Adrenal gland (tissue), 12 donors: ENCODE data around the gene EYS. TPM values are rescaled to one million over a fixed set of nuclear protein-coding genes. Genes with fewer than 3 reads are reported as not detected.

Source experiments
- DNase-seq, 7 donors: peaks; one replicate each; pipeline ENCODE4 v3.0.0-alpha.2; 2019 to 2020
- H3K27ac ChIP-seq, 5 donors: fragments of 200-600 bp; sonication (generic) in 4 of 5; 1 replicate in 3 of 5; 2 replicates in 2 of 5; pipeline versions ENCODE4 v1.5.1 to v1.8.0; 2016 to 2020; ENCODE audit warnings: mild to moderate bottlenecking in 1 of 5
- H3K27me3 ChIP-seq: fragments of 200-600 bp; 2 replicates; pipeline ENCODE4 v1.8.0; 2021
- H3K36me3 ChIP-seq, 2 donors: fragments of 200-600 bp; replicated peaks in 1 of 2; 1 replicate in 1 of 2; 2 replicates in 1 of 2; pipeline versions ENCODE4 v1.5.1 to v1.8.0; 2018 to 2022
- H3K4me1 ChIP-seq, 2 donors: fragments of 200-600 bp; replicated peaks in 1 of 2; 1 replicate in 1 of 2; 2 replicates in 1 of 2; pipeline versions ENCODE4 v1.5.1 to v1.8.0; 2018 to 2021
- H3K4me3 ChIP-seq, 4 donors: fragments of 200-600 bp; sonication (generic) in 3 of 4; one replicate each; pipeline ENCODE4 v1.5.1; 2016 to 2018
- H3K9me3 ChIP-seq, 3 donors: fragments of 200-600 bp; sonication (generic) in 1 of 3; replicated peaks in 1 of 3; 1 replicate in 2 of 3; 2 replicates in 1 of 3; pipeline versions ENCODE4 v1.5.1 to v1.8.0; 2016 to 2021
- CTCF ChIP-seq, 6 experiments: fragments of 450-650 bp in 4 of 6; fragments of 200-600 bp in 2 of 6; sonication (generic) in 1 of 6; IDR thresholded peaks; 1 replicate in 5 of 6; 2 replicates in 1 of 6; pipeline versions ENCODE4 v1.5.1 to v1.8.0; 2016 to 2021; ENCODE audit warnings: antibody characterized with exemption in 6 of 6, mild to moderate bottlenecking in 2 of 6, moderate library complexity in 1 of 6
- POLR2A ChIP-seq, 2 donors: fragments of 450-650 bp; IDR thresholded peaks; one replicate each; pipeline ENCODE4 v1.6.1; 2017; ENCODE audit warnings: antibody characterized with exemption in 2 of 2, mild to moderate bottlenecking in 2 of 2, moderate library complexity in 1 of 2
- WGBS, 4 donors: extraction: QIAGEN DNeasy Blood & Tissue Kit in 2 of 4; methylation state at CpG; one replicate each; pipeline versions ENCODE4 v1.1.5 to v1.1.7; 2013 to 2017; 5-methylcytosine and 5-hydroxymethylcytosine counted together
- intact Hi-C, 2 donors: fragments of 100-400 bp; cut with DNase I; formaldehyde crosslinking; loops; one replicate each; pipeline versions ENCODE4 v1.14.1 to v1.15.0; 2022 to 2023
- polyA plus RNA-seq, 3 donors: library from polyadenylated mRNA; stranded (reverse); fragments of 200-250 nt in 2 of 3; fragments of 350-450 nt in 1 of 3; fragmentation: Illumina TruSeq in 1 of 3; extraction: RNeasy Lipid Tissue Mini Kit (QIAGEN cat#74804) in 1 of 3; gene quantifications; one replicate each; pipeline ENCODE4 v1.2.3, GENCODE V29; 2013 to 2014
- total RNA-seq, 9 donors: library from RNA; depleted of rRNA in 4 of 9; stranded (reverse); fragments of >200 nt in 4 of 9; fragments of 120-200 nt in 1 of 9; fragmentation: NEBNext Ultra II Directional in 1 of 9; extraction: Animal tissue kit (Norgen Biotek cat#: 25700) in 1 of 9; gene quantifications; one replicate each; pipeline versions ENCODE4 v1.1.0 to v1.2.4, GENCODE V29; 2013 to 2023
- donor health status: healthy with polysubstance abuse.
- donor health status: Bipolar disorder and iron deficiency.
- donor health status: DM: yes; HTN: yes; CAD: no.
- donor health status: DM: no; HTN: no; CAD: no.
- donor health status: DM: no; HTN: no; CAD: no.
- donor health status: DM: yes; HTN: yes; CAD: no.

The EYS gene
- total and polyA plus RNA-seq, 12 donors, result 0.03 to 3.1 (median 0.18) TPM; not detected in 7

GRCh38 chr6:63945987-63946386, 1761.0 kb downstream of the EYS start:
- Histone ChIP-seq H3K27me3 (no peaks in the 10 kb centered on the region), H3K27ac (no peak overlapping the region), H3K4me1 (no peaks in the 10 kb centered on the region), H3K9me3 (no peaks in the 10 kb centered on the region), H3K36me3 (no peaks in the 10 kb centered on the region), H3K4me3 (no peak overlapping the region)
- TF ChIP-seq POLR2A (IDR thresholded peaks at IDR 0.05), result no peak
- TF ChIP-seq CTCF (IDR thresholded peaks at IDR 0.05), result no peak
- intact Hi-C loops, result no loop called here
- DNase-seq, result no peak
- 66 to 80% (median 72%) methylated on average over 2 of the region's 2 CpGs for WGBS, 4 donors

- Histone ChIP-seq H3K27me3 (no peaks in the 10 kb centered on the region), H3K4me1 (no peaks in the 10 kb centered on the region), H3K4me3 (no peak overlapping the region), H3K36me3 (no peaks in the 10 kb centered on the region), H3K27ac (no peak overlapping the region), H3K9me3 (no peaks in the 10 kb centered on the region)
- intact Hi-C loops, result no loop called here
- 79 to 92% (median 82%) methylated on average over 1 of the region's 1 CpG for WGBS, 4 donors
- no peak for DNase-seq
- TF ChIP-seq CTCF (IDR thresholded peaks at IDR 0.05) (no peak), POLR2A (IDR thresholded peaks at IDR 0.05) (no peak)
These were observed 1763.2 kb downstream of the EYS start for GRCh38 chr6:63943826-63944225.

- no peaks in the 10 kb centered on the region for H3K9me3 ChIP-seq
- no peak overlapping the region for H3K27ac ChIP-seq
- no peaks in the 10 kb centered on the region for H3K36me3 ChIP-seq
- H3K27me3 ChIP-seq, result no peaks in the 10 kb centered on the region
- 50 to 62% (median 59%) methylated on average over 2 of the region's 2 CpGs for WGBS, 4 donors
- H3K4me3 ChIP-seq, result no peak overlapping the region
- H3K4me1 ChIP-seq, result no peaks in the 10 kb centered on the region
- intact Hi-C loops, result no loop called here
- DNase-seq, result no peak
- TF ChIP-seq POLR2A (IDR thresholded peaks at IDR 0.05) (no peak), CTCF (IDR thresholded peaks at IDR 0.05) (no peak)
These were observed 1765.1 kb downstream of the EYS start for GRCh38 chr6:63941747-63942470.

GRCh38 chr6:63940056-63940455, 1767.0 kb downstream of the EYS start:
- H3K9me3 ChIP-seq, result no peaks in the 10 kb centered on the region
- TF ChIP-seq POLR2A (IDR thresholded peaks at IDR 0.05), result no peak
- TF ChIP-seq CTCF (IDR thresholded peaks at IDR 0.05), result no peak
- no peaks in the 10 kb centered on the region for H3K36me3 ChIP-seq
- no peak overlapping the region for H3K27ac ChIP-seq
- H3K4me1 ChIP-seq, result no peaks in the 10 kb centered on the region
- intact Hi-C loops, result no loop called here
- 82 to 97% (median 84%) methylated on average over 1 of the region's 1 CpG for WGBS, 4 donors
- H3K27me3 ChIP-seq, result no peaks in the 10 kb centered on the region
- DNase-seq, result no peak
- no peak overlapping the region for H3K4me3 ChIP-seq
